Smooth muscle cell (in vitro differentiated cells): ENCODE data around the gene NT5C1B. TPM values are rescaled to one million over a fixed set of nuclear protein-coding genes. Genes with fewer than 3 reads are reported as not detected.

ENCODE experiments used
- DNase-seq: peaks from one replicate; lab custom pipeline; 2025; ENCODE audit not compliant: unreplicated experiment; lab: John Stamatoyannopoulos, UW
- H2AFZ ChIP-seq: fragments of 200-600 bp; sonication (generic); 2 replicates; pipeline ENCODE4 v1.6.0; 2016; ENCODE audit warnings: antibody characterized with exemption, low read depth, mild to moderate bottlenecking
- H3F3A ChIP-seq: fragments of 200-600 bp; sonication (generic); 2 replicates; pipeline ENCODE4 v1.6.0; 2017; ENCODE audit warnings: antibody characterized with exemption, low read depth
- H3K27ac ChIP-seq: fragments of 200-600 bp; sonication (generic); 2 replicates; pipeline ENCODE4 v1.5.1; 2016; ENCODE audit warnings: low read depth, mild to moderate bottlenecking
- H3K27me3 ChIP-seq: fragments of 200-600 bp; sonication (generic); 2 replicates; pipeline ENCODE4 v1.6.1; 2016; ENCODE audit warnings: low read depth, mild to moderate bottlenecking
- H3K36me3 ChIP-seq: fragments of 200-600 bp; sonication (generic); 2 replicates; pipeline ENCODE4 v1.5.1; 2016; ENCODE audit warnings: low read depth
- H3K4me1 ChIP-seq: fragments of 200-600 bp; sonication (generic); 2 replicates; pipeline ENCODE4 v1.5.1; 2016; ENCODE audit warnings: low read depth
- H3K4me2 ChIP-seq: fragments of 200-600 bp; sonication (generic); 2 replicates; pipeline ENCODE4 v1.6.0; 2016; ENCODE audit warnings: mild to moderate bottlenecking
- H3K4me3 ChIP-seq: fragments of 200-600 bp; sonication (generic); 2 replicates; pipeline ENCODE4 v1.5.1; 2016; ENCODE audit warnings: mild to moderate bottlenecking
- H3K79me2 ChIP-seq: fragments of 200-600 bp; sonication (generic); 2 replicates; pipeline ENCODE4 v1.6.0; 2016; ENCODE audit warnings: low read depth, mild to moderate bottlenecking
- H3K9ac ChIP-seq: fragments of 200-600 bp; sonication (generic); 2 replicates; pipeline ENCODE4 v1.6.0; 2016; ENCODE audit warnings: low read depth
- H3K9me3 ChIP-seq: fragments of 200-600 bp; sonication (generic); replicated peaks from 2 replicates; pipeline ENCODE4 v1.5.1; 2016; ENCODE audit warnings: low read depth
- H4K20me1 ChIP-seq: fragments of 200-600 bp; sonication (generic); 2 replicates; pipeline ENCODE4 v1.6.0; 2016; ENCODE audit warnings: low read depth
- WGBS: methylation state at CpG from one replicate; pipeline ENCODE4 v1.1.7; 2016; ENCODE audit warnings: low lambda C conversion rate; 5-methylcytosine and 5-hydroxymethylcytosine counted together
- polyA plus RNA-seq: library from polyadenylated mRNA; unstranded; fragments of >200 nt; fragmentation: Nextera tagmentation; extraction: Ambion mirVana; gene quantifications from 2 replicates; pipeline ENCODE4 v1.2.1, GENCODE V29; 2016
- total RNA-seq: library from RNA; depleted of rRNA; stranded (reverse); fragments of >200 nt; gene quantifications from 2 replicates; pipeline ENCODE4 v1.2.3, GENCODE V29; 2014
- TF ChIP-seq, protein P1 (sequence below): fragments of 200-600 bp; sonication (generic); IDR thresholded peaks from 2 replicates; pipeline ENCODE4 v1.5.1; 2017; ENCODE audit warnings: borderline replicate concordance, mild to moderate bottlenecking, antibody characterized with exemption; ENCODE audit not compliant: insufficient read depth, poor library complexity, severe bottlenecking

Gene NT5C1B
- total and polyA plus RNA-seq, 2 experiments from 2014 or later: not detected

DNA sequence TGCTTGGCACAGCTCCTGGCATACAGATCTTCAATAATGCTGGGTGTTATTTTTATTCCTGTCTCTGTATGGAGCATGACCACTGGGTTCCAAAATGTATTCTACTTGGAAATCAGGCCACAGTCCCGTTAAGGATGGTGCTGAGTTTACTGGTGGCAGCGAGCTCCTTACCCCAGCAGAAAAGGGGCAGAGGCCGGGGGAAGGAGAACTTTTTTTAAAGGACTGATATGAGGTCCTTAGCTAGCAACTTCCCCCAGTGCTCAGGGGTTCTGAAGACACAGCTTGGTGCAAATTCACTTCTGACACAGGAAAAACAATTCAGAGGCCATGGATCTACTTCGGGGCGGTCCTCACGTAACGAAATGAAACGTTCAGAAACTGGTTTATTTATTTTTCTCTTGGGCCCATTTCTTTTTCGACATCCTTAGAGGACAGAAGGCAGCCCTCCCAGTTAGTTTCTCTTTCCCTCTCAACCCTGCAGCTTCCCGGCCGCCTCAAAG lies 29.8 kb downstream of the NT5C1B start:
- Histone ChIP-seq H3K27ac (peak overlapping the region; percentile 44), H2AFZ (peak overlapping the region; percentile 92), H3K4me3 (peak overlapping the region; percentile 78), H3K4me2 (peak overlapping the region; percentile 92), H3K4me1 (peaks cover 9% of the 10 kb centered on the region), H3K27me3 (no peaks in the 10 kb centered on the region), H3K9me3 (peaks cover 9% of the 10 kb centered on the region), H3K79me2 (peaks cover 29% of the 10 kb centered on the region), H3K9ac (peak overlapping the region; percentile 76), H3K36me3 (no peaks in the 10 kb centered on the region), H4K20me1 (peaks cover 8% of the 10 kb centered on the region), H3F3A (no peaks in the 10 kb centered on the region)
- no peak for DNase-seq
- TF ChIP-seq, protein P1, sequence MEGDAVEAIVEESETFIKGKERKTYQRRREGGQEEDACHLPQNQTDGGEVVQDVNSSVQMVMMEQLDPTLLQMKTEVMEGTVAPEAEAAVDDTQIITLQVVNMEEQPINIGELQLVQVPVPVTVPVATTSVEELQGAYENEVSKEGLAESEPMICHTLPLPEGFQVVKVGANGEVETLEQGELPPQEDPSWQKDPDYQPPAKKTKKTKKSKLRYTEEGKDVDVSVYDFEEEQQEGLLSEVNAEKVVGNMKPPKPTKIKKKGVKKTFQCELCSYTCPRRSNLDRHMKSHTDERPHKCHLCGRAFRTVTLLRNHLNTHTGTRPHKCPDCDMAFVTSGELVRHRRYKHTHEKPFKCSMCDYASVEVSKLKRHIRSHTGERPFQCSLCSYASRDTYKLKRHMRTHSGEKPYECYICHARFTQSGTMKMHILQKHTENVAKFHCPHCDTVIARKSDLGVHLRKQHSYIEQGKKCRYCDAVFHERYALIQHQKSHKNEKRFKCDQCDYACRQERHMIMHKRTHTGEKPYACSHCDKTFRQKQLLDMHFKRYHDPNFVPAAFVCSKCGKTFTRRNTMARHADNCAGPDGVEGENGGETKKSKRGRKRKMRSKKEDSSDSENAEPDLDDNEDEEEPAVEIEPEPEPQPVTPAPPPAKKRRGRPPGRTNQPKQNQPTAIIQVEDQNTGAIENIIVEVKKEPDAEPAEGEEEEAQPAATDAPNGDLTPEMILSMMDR: no peak
- WGBS: 7% methylated on average over 11 of the region's 11 CpGs

DNA sequence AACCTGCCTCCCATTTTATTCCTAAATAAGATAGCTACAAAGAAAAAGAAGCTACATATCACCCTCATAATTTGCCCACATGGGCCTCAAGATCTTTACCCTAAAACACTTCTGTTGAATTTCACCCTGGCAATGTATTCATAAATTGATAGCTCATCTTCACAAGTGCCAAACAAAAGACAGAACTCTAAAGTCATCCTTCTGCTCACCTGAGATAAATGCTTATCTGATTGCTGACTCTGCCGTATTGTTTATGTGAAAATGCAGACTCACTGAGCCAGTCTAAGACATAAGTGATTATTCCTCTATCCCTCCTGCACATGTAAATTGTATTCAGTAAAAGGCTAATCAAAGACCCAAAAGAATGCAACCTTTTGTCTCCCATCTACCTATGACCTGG lies 30.9 kb downstream of the NT5C1B start:
- Histone ChIP-seq H4K20me1 (peaks cover 8% of the 10 kb centered on the region), H3K4me3 (peak overlapping the region; percentile 78), H2AFZ (no peak overlapping the region), H3K9me3 (no peaks in the 10 kb centered on the region), H3K79me2 (peaks cover 29% of the 10 kb centered on the region), H3F3A (no peaks in the 10 kb centered on the region), H3K36me3 (no peaks in the 10 kb centered on the region), H3K27ac (no peak overlapping the region), H3K4me2 (no peak overlapping the region), H3K27me3 (no peaks in the 10 kb centered on the region), H3K4me1 (peaks cover 9% of the 10 kb centered on the region), H3K9ac (no peak overlapping the region)
- WGBS: 86% methylated on average over 1 of the region's 1 CpG
- DNase-seq: no peak
- TF ChIP-seq, protein P1: no peak

DNA sequence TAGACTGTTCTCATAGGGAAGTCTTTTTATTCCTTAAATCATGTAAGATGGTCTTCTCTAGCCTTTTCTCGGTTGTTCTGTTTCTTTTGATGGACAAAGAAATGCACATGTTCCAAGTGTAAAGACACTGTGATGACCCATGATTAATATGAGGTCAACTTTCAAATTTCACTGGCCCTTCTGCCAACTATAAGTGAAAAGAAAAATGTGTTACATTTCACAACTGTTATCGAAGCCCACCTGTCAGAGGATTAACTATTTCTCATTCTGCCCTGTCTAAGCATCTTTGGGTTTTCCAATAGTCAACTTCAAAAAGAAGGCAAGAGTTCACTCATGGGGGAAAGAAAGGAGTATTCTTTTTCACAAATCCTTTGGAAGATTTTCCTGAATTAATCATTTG lies 32.2 kb downstream of the NT5C1B start:
- H3K79me2 ChIP-seq: peaks cover 29% of the 10 kb centered on the region
- H3K4me3 ChIP-seq: no peak overlapping the region
- H3K27me3 ChIP-seq: no peaks in the 10 kb centered on the region
- no peaks in the 10 kb centered on the region for H3F3A ChIP-seq
- no peak overlapping the region for H3K27ac ChIP-seq
- peaks cover 8% of the 10 kb centered on the region for H4K20me1 ChIP-seq
- no peaks in the 10 kb centered on the region for H3K36me3 ChIP-seq
- DNase-seq: no peak
- 99% methylated on average over 2 of the region's 2 CpGs for WGBS
- no peak overlapping the region for H3K9ac ChIP-seq
- no peak overlapping the region for H3K4me2 ChIP-seq
- peaks cover 9% of the 10 kb centered on the region for H3K4me1 ChIP-seq
- TF ChIP-seq, protein P1: no peak
- H3K9me3 ChIP-seq: no peaks in the 10 kb centered on the region
- no peak overlapping the region for H2AFZ ChIP-seq
